Raji (cell line): ENCODE data around the gene SEZ6L.

Source experiments
- POLR2A ChIP-seq: IDR thresholded peaks from 2 replicates; pipeline ENCODE4 v1.6.1; 2011; ENCODE audit warnings: low read depth, low read length, control low read depth; ENCODE audit not compliant: insufficient read depth

Gene SEZ6L

GRCh38 chr22:26323013-26323412, 153.8 kb downstream of the SEZ6L start:
- no peak for TF ChIP-seq POLR2A

- no peak for TF ChIP-seq POLR2A
These were observed 154.9 kb downstream of the SEZ6L start for GRCh38 chr22:26324150-26324549.

- TF ChIP-seq POLR2A, result no peak
These were observed 156.4 kb downstream of the SEZ6L start for GRCh38 chr22:26325641-26326040.

- no peak for TF ChIP-seq POLR2A
These were observed 157.5 kb downstream of the SEZ6L start for GRCh38 chr22:26326803-26327202.

- TF ChIP-seq POLR2A, result no peak
These were observed 158.0 kb downstream of the SEZ6L start for GRCh38 chr22:26327306-26327705.

GRCh38 chr22:26328221-26328620, 159.0 kb downstream of the SEZ6L start:
- no peak for TF ChIP-seq POLR2A

- no peak for TF ChIP-seq POLR2A
These were observed 161.8 kb downstream of the SEZ6L start for GRCh38 chr22:26330971-26331625.

GRCh38 chr22:26333088-26333800, 164.0 kb downstream of the SEZ6L start:
- TF ChIP-seq POLR2A, result no peak

GRCh38 chr22:26334232-26334631, 165.0 kb downstream of the SEZ6L start:
- TF ChIP-seq POLR2A, result no peak

- no peak for TF ChIP-seq POLR2A
These were observed 167.5 kb downstream of the SEZ6L start for GRCh38 chr22:26336773-26337172.

- no peak for TF ChIP-seq POLR2A
These were observed 170.5 kb downstream of the SEZ6L start for GRCh38 chr22:26339755-26340154.

- TF ChIP-seq POLR2A, result no peak
These were observed 173.6 kb downstream of the SEZ6L start for GRCh38 chr22:26342745-26343410.

GRCh38 chr22:26345496-26345895, 176.2 kb downstream of the SEZ6L start:
- no peak for TF ChIP-seq POLR2A

- TF ChIP-seq POLR2A, result no peak
These were observed 179.7 kb downstream of the SEZ6L start for GRCh38 chr22:26348810-26349526.

GRCh38 chr22:26354707-26355106, 185.4 kb downstream of the SEZ6L start:
- TF ChIP-seq POLR2A, result no peak

GRCh38 chr22:26357281-26357680, 188.0 kb downstream of the SEZ6L start:
- TF ChIP-seq POLR2A, result no peak

GRCh38 chr22:26357813-26358212, 188.6 kb downstream of the SEZ6L start:
- TF ChIP-seq POLR2A, result no peak
